Measurements from ENCODE around the gene SPHK2.

The SPHK2 gene

GRCh38 chr19:48634036-48634342 is 14.7 kb downstream of the SPHK2 start:
- ATAC-seq (replicated peaks) (no peak), DNase-seq (no peak)
- Mint-ChIP-seq H3K4me1 (peaks cover 37 to 72% of the 10 kb centered on the region in 2 donors), H3K9me3 (peaks cover 7% of the 10 kb centered on the region in 2 donors), H3K27ac (peak overlapping the region; percentile 91), H3K27me3 (no peaks in the 10 kb centered on the region), H3K4me3 (peak overlapping the region; percentile 85 to 87), H3K36me3 (peaks cover 14 to 21% of the 10 kb centered on the region in 2 donors)

DNA sequence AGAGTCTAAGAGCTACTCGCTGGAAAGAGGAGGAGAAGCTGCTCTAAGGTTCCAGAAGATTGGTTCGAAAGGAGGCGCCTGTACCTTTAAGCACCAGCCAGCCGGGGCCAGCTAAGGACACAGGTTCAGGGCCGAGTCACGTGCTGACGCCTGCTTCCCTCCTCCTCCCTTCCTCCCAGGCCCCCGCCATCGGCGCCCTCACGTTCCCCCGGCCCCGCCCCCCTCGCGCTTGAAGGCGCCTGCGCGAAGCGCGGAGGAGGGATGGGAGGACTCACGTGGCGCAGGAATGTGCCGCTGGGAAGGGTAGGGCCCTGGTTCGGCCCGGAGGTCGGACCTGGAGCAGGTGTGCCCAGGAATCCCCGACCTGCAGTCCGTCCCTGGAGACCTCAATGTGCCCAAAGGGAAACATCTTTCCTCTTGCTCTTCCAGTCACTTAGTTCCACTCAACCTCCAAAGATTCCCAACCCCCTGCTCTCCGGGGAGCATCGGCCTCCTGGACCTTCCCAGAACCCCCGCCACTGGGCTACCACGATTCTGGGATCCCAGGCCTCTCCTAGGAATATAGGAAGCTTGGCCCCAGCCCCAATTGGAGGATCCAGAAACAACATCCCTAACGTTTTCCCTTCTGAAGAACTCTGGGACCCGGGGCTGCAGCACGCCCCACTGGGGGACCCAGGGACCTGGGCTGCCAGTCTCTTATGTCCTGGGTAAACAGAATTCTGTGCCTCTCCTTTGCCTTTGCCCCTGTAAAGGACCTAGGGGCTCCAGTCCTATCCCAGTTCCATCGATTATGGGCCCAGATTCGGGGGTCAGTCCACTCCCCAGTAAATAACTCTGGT is 15.3 kb downstream of the SPHK2 start:
- peaks cover 8 to 9% of the 10 kb centered on the region in 2 donors for H3K9me3 Mint-ChIP-seq
- H3K27me3 Mint-ChIP-seq: no peaks in the 10 kb centered on the region
- peak overlapping the region; percentile 91 for H3K27ac Mint-ChIP-seq
- H3K36me3 Mint-ChIP-seq: peaks cover 9 to 20% of the 10 kb centered on the region in 2 donors
- H3K4me1 Mint-ChIP-seq: peaks cover 42 to 79% of the 10 kb centered on the region in 2 donors
- DNase-seq (peak; percentile 91), ATAC-seq (replicated peaks) (peak; percentile 31 to 40)
- H3K4me3 Mint-ChIP-seq: peak overlapping the region; percentile 85 to 87

DNA sequence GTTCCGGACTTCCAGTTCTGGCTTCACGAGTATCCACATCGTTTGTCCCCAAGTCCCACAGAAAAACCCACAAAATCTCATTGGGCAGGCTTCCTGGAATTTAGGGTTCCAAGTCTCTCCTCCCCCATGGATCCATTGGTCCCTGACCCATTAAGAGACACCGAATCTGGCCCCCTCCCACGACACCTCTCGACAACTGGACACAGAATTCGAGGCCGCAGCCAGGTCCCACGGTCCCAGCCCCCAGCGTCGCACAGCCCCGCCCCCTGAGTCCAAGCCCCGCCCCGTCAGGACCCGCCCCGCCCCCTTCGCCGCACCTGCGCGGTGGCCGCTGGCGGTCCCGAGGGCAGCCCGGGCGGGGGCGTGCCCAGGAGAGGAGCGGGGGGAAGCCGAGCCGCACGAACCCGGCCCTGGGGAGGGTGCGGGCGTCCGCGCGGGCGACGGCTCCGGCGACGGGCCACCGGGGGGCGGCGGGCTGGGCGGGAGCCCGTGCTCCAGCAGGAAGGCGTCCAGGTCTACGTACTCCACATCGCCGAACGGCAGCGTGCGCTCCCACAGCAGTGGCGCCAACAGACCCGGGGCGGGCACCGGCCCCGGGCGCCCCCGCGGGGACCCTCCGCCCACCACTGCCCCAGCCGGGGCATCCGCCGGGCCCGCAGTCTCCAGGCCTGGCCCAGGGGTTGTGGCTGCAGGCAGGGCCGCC is 16.1 kb downstream of the SPHK2 start:
- DNase-seq (peak; percentile 69), ATAC-seq (replicated peaks) (peak; percentile 15 to 26)
- H3K27me3 Mint-ChIP-seq: no peaks in the 10 kb centered on the region
- peaks cover 8 to 9% of the 10 kb centered on the region in 2 donors for H3K9me3 Mint-ChIP-seq
- peaks cover 5 to 16% of the 10 kb centered on the region in 2 donors for H3K36me3 Mint-ChIP-seq
- peaks cover 44 to 80% of the 10 kb centered on the region in 2 donors for H3K4me1 Mint-ChIP-seq
- peak overlapping the region; percentile 91 for H3K27ac Mint-ChIP-seq
- H3K4me3 Mint-ChIP-seq: peak overlapping the region; percentile 88 to 92

GRCh38 chr19:48635966-48636858 is 16.9 kb downstream of the SPHK2 start:
- peaks cover 5 to 14% of the 10 kb centered on the region in 2 donors for H3K36me3 Mint-ChIP-seq
- ATAC-seq (replicated peaks) (no peak), DNase-seq (no peak)
- peak overlapping the region; percentile 88 to 92 for H3K4me3 Mint-ChIP-seq
- peaks cover 44 to 72% of the 10 kb centered on the region in 2 donors for H3K4me1 Mint-ChIP-seq
- peak overlapping the region; percentile 82 for H3K27ac Mint-ChIP-seq
- H3K27me3 Mint-ChIP-seq: no peaks in the 10 kb centered on the region
- H3K9me3 Mint-ChIP-seq: peaks cover 8 to 9% of the 10 kb centered on the region in 2 donors

GRCh38 chr19:48636859-48637448 is 17.6 kb downstream of the SPHK2 start, which contains the start of gene DBP:
DBP (minus strand) TSS chr19:48637379; CDS start chr19:48636994, 385 bp downstream.
- Mint-ChIP-seq H3K36me3 (peaks cover 5 to 16% of the 10 kb centered on the region in 2 donors), H3K27me3 (no peaks in the 10 kb centered on the region), H3K27ac (peak within 1 kb of the TSS; percentile 99), H3K9me3 (peaks cover 8 to 9% of the 10 kb centered on the region in 2 donors), H3K4me3 (peak within 1 kb of the TSS; percentile 88 to 92), H3K4me1 (peaks cover 44 to 69% of the 10 kb centered on the region in 2 donors)
- no peak for DNase-seq
- ATAC-seq (replicated peaks): peak in 1 of 2 donors; percentile 9

- Mint-ChIP-seq H3K4me3 (peak overlapping the region; percentile 88 to 92), H3K27ac (peak overlapping the region; percentile 99), H3K9me3 (peaks cover 8 to 9% of the 10 kb centered on the region in 2 donors), H3K36me3 (peaks cover 5 to 16% of the 10 kb centered on the region in 2 donors), H3K4me1 (peaks cover 44 to 65% of the 10 kb centered on the region in 2 donors), H3K27me3 (no peaks in the 10 kb centered on the region)
- ATAC-seq (replicated peaks): peak; percentile 75 to 77
- peak; percentile 99 for DNase-seq
Measured at GRCh38 chr19:48637449-48637947, 18.2 kb downstream of the SPHK2 start.

GRCh38 chr19:48637948-48638830 is 18.9 kb downstream of the SPHK2 start:
- H3K4me1 Mint-ChIP-seq: peaks cover 40 to 58% of the 10 kb centered on the region in 2 donors
- DNase-seq: peak; percentile 77

GRCh38 chr19:48638831-48639381 is 19.6 kb downstream of the SPHK2 start:
- Mint-ChIP-seq H3K9me3 (peaks cover 8 to 9% of the 10 kb centered on the region in 2 donors), H3K4me3 (peak overlapping the region; percentile 88 to 92), H3K27me3 (no peaks in the 10 kb centered on the region), H3K27ac (peak overlapping the region; percentile 99), H3K36me3 (peaks cover 5 to 16% of the 10 kb centered on the region in 2 donors), H3K4me1 (peaks cover 35 to 51% of the 10 kb centered on the region in 2 donors)
- no peak for DNase-seq
- no peak for ATAC-seq (replicated peaks)

More at GRCh38 chr19:48637948-48638830, 18.9 kb downstream of the SPHK2 start:
- Mint-ChIP-seq H3K27me3 (no peaks in the 10 kb centered on the region), H3K9me3 (peaks cover 8 to 9% of the 10 kb centered on the region in 2 donors), H3K27ac (peak overlapping the region; percentile 99), H3K4me3 (peak overlapping the region; percentile 88 to 92), H3K36me3 (peaks cover 5 to 16% of the 10 kb centered on the region in 2 donors)
- peak; percentile 30 to 44 for ATAC-seq (replicated peaks)

- Mint-ChIP-seq H3K36me3 (peaks cover 5 to 16% of the 10 kb centered on the region in 2 donors), H3K27ac (peak overlapping the region; percentile 99), H3K27me3 (no peaks in the 10 kb centered on the region), H3K4me1 (peaks cover 33 to 49% of the 10 kb centered on the region in 2 donors), H3K9me3 (peaks cover 8 to 9% of the 10 kb centered on the region in 2 donors), H3K4me3 (peak overlapping the region; percentile 58 to 92)
- DNase-seq: no peak
- ATAC-seq (replicated peaks): no peak
Measured at GRCh38 chr19:48639483-48640375, 20.4 kb downstream of the SPHK2 start.

- no peak overlapping the region for H3K4me3 Mint-ChIP-seq
- H3K4me1 Mint-ChIP-seq: peaks cover 36 to 53% of the 10 kb centered on the region in 2 donors
- DNase-seq (no peak), ATAC-seq (replicated peaks) (no peak)
- no peak overlapping the region for H3K27ac Mint-ChIP-seq
- peaks cover 3 to 16% of the 10 kb centered on the region in 2 donors for H3K36me3 Mint-ChIP-seq
- H3K27me3 Mint-ChIP-seq: no peaks in the 10 kb centered on the region
- peaks cover 8 to 9% of the 10 kb centered on the region in 2 donors for H3K9me3 Mint-ChIP-seq
Measured at GRCh38 chr19:48641850-48642249, 22.5 kb downstream of the SPHK2 start.

- Mint-ChIP-seq H3K27me3 (no peaks in the 10 kb centered on the region), H3K36me3 (peaks cover 3 to 16% of the 10 kb centered on the region in 2 donors), H3K27ac (peak overlapping the region; percentile 81), H3K4me3 (no peak overlapping the region), H3K4me1 (peaks cover 38 to 52% of the 10 kb centered on the region in 2 donors), H3K9me3 (peaks cover 8 to 9% of the 10 kb centered on the region in 2 donors)
- ATAC-seq (replicated peaks) (no peak), DNase-seq (no peak)
Measured at GRCh38 chr19:48642862-48643261, 23.6 kb downstream of the SPHK2 start.

Data from stimulated activated naive B cell treated with anti-CD40 and anti-IgM and Interleukin-4, amounts not matched to agents 10 μg/mL and 1 μg/mL and 100 μg/mL, for 72 hours (primary cell).